SK-N-SH (cell line): Measurements from ENCODE around the gene TCF12. TPM values are rescaled to one million over a fixed set of nuclear protein-coding genes. Genes with fewer than 3 reads are reported as not detected.

Experiments used
- CTCF ChIA-PET: fragments of 300-600, 350-600 bp; formaldehyde crosslinking; extraction: SDS; loops from one replicate; lab custom pipeline; 2021; lab: Yijun Ruan, JAX
- POLR2A ChIA-PET: fragments of 350-600 bp; sonication (Branson Sonifier 250); formaldehyde crosslinking; extraction: SDS; loops from one replicate; lab custom pipeline; 2020; ENCODE audit warnings: antibody characterized with exemption, inconsistent platforms; lab: Yijun Ruan, JAX
- DNase-seq: peaks from one replicate; pipeline ENCODE4 v3.0.0; 2012
- H2AFZ ChIP-seq: fragments of 200-600 bp; sonication (generic); 2 replicates; pipeline ENCODE4 v1.8.1; 2016; ENCODE audit warnings: antibody characterized with exemption, mild to moderate bottlenecking, low read depth
- H3F3A ChIP-seq: fragments of 200-600 bp; sonication (generic); replicated peaks from 2 replicates; pipeline ENCODE3; 2016; ENCODE audit warnings: antibody characterized with exemption, mild to moderate bottlenecking; ENCODE audit not compliant: insufficient read depth
- H3K27ac ChIP-seq, 2 experiments: fragments of 200-500 bp in 1 of 2; fragments of 200-600 bp in 1 of 2; sonication (Bioruptor generic) in 1 of 2; sonication (generic), shearing (Covaris generic) in 1 of 2; 2 replicates each; pipeline versions ENCODE4 v1.5.1 to v1.6.1; 2014 to 2016; ENCODE audit warnings: low read depth in 2 of 2, inconsistent platforms in 1 of 2, low read length in 1 of 2, mild to moderate bottlenecking in 1 of 2, mixed read lengths in 1 of 2
- H3K27me3 ChIP-seq: fragments of 200-600 bp; sonication (generic), shearing (Covaris generic); 2 replicates; pipeline ENCODE4 v1.6.1; 2016; ENCODE audit warnings: mixed run types; ENCODE audit not compliant: insufficient read depth
- H3K36me3 ChIP-seq, 2 experiments: fragments of 200-500 bp in 1 of 2; fragments of 200-600 bp in 1 of 2; sonication (Bioruptor generic) in 1 of 2; sonication (generic) in 1 of 2; replicated peaks in 1 of 2; 2 replicates each; pipeline versions ENCODE3 to v1.5.1; 2014 to 2016; ENCODE audit warnings: low read length in 1 of 2, mild to moderate bottlenecking in 1 of 2; ENCODE audit not compliant: insufficient read depth in 2 of 2, control insufficient read depth in 1 of 2
- H3K4me1 ChIP-seq, 2 experiments: fragments of 200-500 bp in 1 of 2; fragments of 200-600 bp in 1 of 2; sonication (Bioruptor generic) in 1 of 2; sonication (generic), shearing (Covaris generic) in 1 of 2; 2 replicates each; pipeline versions ENCODE4 v1.5.1 to v1.6.1; 2014 to 2016; ENCODE audit warnings: low read depth in 1 of 2, low read length in 1 of 2, mixed run types in 1 of 2; ENCODE audit not compliant: insufficient read depth in 2 of 2, control insufficient read depth in 1 of 2
- H3K4me2 ChIP-seq: fragments of 200-600 bp; sonication (generic), shearing (Covaris generic); 2 replicates; pipeline ENCODE4 v1.6.1; 2017; ENCODE audit warnings: mixed run types
- H3K4me3 ChIP-seq, 2 experiments: fragments of 200-500 bp in 1 of 2; fragments of 200-600 bp in 1 of 2; sonication (Bioruptor generic) in 1 of 2; sonication (generic), shearing (Covaris generic) in 1 of 2; 2 replicates each; pipeline versions ENCODE4 v1.5.1 to v1.8.1; 2014 to 2016; ENCODE audit warnings: low read depth in 2 of 2, inconsistent platforms in 1 of 2, low read length in 1 of 2, mild to moderate bottlenecking in 1 of 2, mixed read lengths in 1 of 2, moderate library complexity in 1 of 2
- H3K79me2 ChIP-seq: fragments of 200-600 bp; sonication (generic); 2 replicates; pipeline ENCODE4 v1.8.1; 2017; ENCODE audit warnings: mild to moderate bottlenecking; ENCODE audit not compliant: insufficient read depth
- H3K9ac ChIP-seq: fragments of 200-600 bp; sonication (generic); 2 replicates; pipeline ENCODE4 v1.6.1; 2017; ENCODE audit warnings: mixed run types
- H3K9me2 ChIP-seq: fragments of 200-600 bp; sonication (generic); 2 replicates; pipeline ENCODE4 v1.6.1; 2017; ENCODE audit warnings: mixed run types
- H3K9me3 ChIP-seq: fragments of 200-600 bp; sonication (generic); 2 replicates; pipeline ENCODE4 v1.6.1; 2017; ENCODE audit warnings: mixed run types, mild to moderate bottlenecking, moderate library complexity
- H4K20me1 ChIP-seq: fragments of 200-600 bp; sonication (generic); 2 replicates; pipeline ENCODE4 v1.6.1; 2017; ENCODE audit warnings: mild to moderate bottlenecking, mixed run types; ENCODE audit not compliant: insufficient read depth
- CHD2 ChIP-seq: fragments of 150-350 bp; IDR thresholded peaks from 2 replicates; pipeline ENCODE4 v1.6.1; 2018; ENCODE audit warnings: low read length; ENCODE audit not compliant: partially characterized antibody
- ELF1 ChIP-seq: IDR thresholded peaks from 2 replicates; pipeline ENCODE4 v1.4.0; 2012
- EP300 ChIP-seq, 2 experiments: IDR thresholded peaks; 2 replicates each; pipeline versions ENCODE4 v1.4.0 to v1.6.1; 2012; ENCODE audit warnings: borderline replicate concordance in 1 of 2, low read depth in 1 of 2, low read length in 1 of 2
- FOSL2 ChIP-seq: IDR thresholded peaks from 2 replicates; pipeline ENCODE4 v1.4.0; 2012; ENCODE audit warnings: low read depth, mild to moderate bottlenecking, moderate library complexity, borderline replicate concordance
- FOXJ3 ChIP-seq: sonication (generic); formaldehyde crosslinking; IDR thresholded peaks from 2 replicates; pipeline ENCODE4 v1.5.1; 2020; ENCODE audit warnings: mild to moderate bottlenecking, missing genetic modification reagents
- GATA2 ChIP-seq: sonication (generic); formaldehyde crosslinking; IDR thresholded peaks from 2 replicates; pipeline ENCODE4 v1.5.0; 2020; ENCODE audit warnings: mild to moderate bottlenecking, missing genetic modification reagents
- IRF3 ChIP-seq: fragments of 150-350 bp; IDR thresholded peaks from 2 replicates; pipeline ENCODE4 v1.6.1; 2016; ENCODE audit warnings: mild to moderate bottlenecking, low read depth, low read length
- JUND ChIP-seq: IDR thresholded peaks from 2 replicates; pipeline ENCODE4 v1.4.0; 2012
- MAX ChIP-seq: IDR thresholded peaks from 2 replicates; pipeline ENCODE4 v1.4.0; 2012; ENCODE audit warnings: low read depth
- MXI1 ChIP-seq: IDR thresholded peaks from 2 replicates; pipeline ENCODE4 v1.6.1; 2012; ENCODE audit warnings: mild to moderate bottlenecking, low read depth, low read length, improper control_type of control experiment
- NRF1 ChIP-seq: IDR thresholded peaks from 2 replicates; pipeline ENCODE4 v1.6.1; 2012; ENCODE audit warnings: low read depth, mild to moderate bottlenecking, low read length
- POLR2AphosphoS5 ChIP-seq: IDR thresholded peaks from 2 replicates; pipeline ENCODE4 v1.6.1; 2012; ENCODE audit warnings: low read depth, low read length
- RAD21 ChIP-seq: IDR thresholded peaks from 2 replicates; pipeline ENCODE4 v1.6.1; 2012; ENCODE audit warnings: mild to moderate bottlenecking, low read length
- RCOR1 ChIP-seq: fragments of 150-350 bp; IDR thresholded peaks from 2 replicates; pipeline ENCODE4 v1.6.1; 2017; ENCODE audit warnings: antibody characterized with exemption, low read length
- RFX5 ChIP-seq: IDR thresholded peaks from 2 replicates; pipeline ENCODE4 v1.6.1; 2012; ENCODE audit warnings: mild to moderate bottlenecking, improper control_type of control experiment, low read length
- SIN3A ChIP-seq: IDR thresholded peaks from 2 replicates; pipeline ENCODE4 v1.6.1; 2012; ENCODE audit warnings: low read depth, mild to moderate bottlenecking, low read length, moderate library complexity, borderline replicate concordance
- TCF12 ChIP-seq: IDR thresholded peaks from 2 replicates; pipeline ENCODE4 v1.4.0; 2012
- TEAD4 ChIP-seq: IDR thresholded peaks from 2 replicates; pipeline ENCODE4 v1.4.0; 2012; ENCODE audit warnings: mild to moderate bottlenecking, borderline replicate concordance; ENCODE audit not compliant: insufficient read depth
- YY1 ChIP-seq: IDR thresholded peaks from 2 replicates; pipeline ENCODE4 v1.4.0; 2012; ENCODE audit warnings: low read depth, mild to moderate bottlenecking
- ZBTB33 ChIP-seq: IDR thresholded peaks from 2 replicates; pipeline ENCODE4 v1.4.0; 2012; ENCODE audit warnings: low read depth, borderline replicate concordance
- WGBS: methylation state at CpG from one replicate; pipeline ENCODE4 v1.1.6; 2017; ENCODE audit warnings: low lambda C conversion rate; 5-methylcytosine and 5-hydroxymethylcytosine counted together
- polyA plus RNA-seq, 3 experiments: library from polyadenylated mRNA; depleted of rRNA; stranded (reverse); fragments of >200 nt; gene quantifications; 2 replicates each; pipeline ENCODE4 v1.2.3, GENCODE V29; 2012

The TCF12 gene
- polyA plus RNA-seq, 1 of the 3 experiments (the other 2 are of a cell fraction), result 49.6 TPM

- no peak for TF ChIP-seq IRF3
Measured at GRCh38 chr15:57245130-57245529, 326.7 kb downstream of the TCF12 start (continued).

- Histone ChIP-seq H3K4me1 (peaks cover 5 to 14% of the 10 kb centered on the region in 2 experiments; a peak in 3 of 4 replicates), H3K9me3 (no peaks in the 10 kb centered on the region), H3K27ac (no peak overlapping the region), H3K36me3 (peaks cover 41 to 64% of the 10 kb centered on the region in 2 experiments), H3K79me2 (0 out of 2 replicates have a peak, but pooled peaks cover 13% of the 10 kb centered on the region), H3K4me3 (no peak overlapping the region), H4K20me1 (no peaks in the 10 kb centered on the region), H3K4me2 (no peak overlapping the region), H3K27me3 (no peaks in the 10 kb centered on the region), H3K9me2 (no peaks in the 10 kb centered on the region), H3K9ac (no peak overlapping the region), H2AFZ (no peak overlapping the region), H3F3A (peaks cover 13% of the 10 kb centered on the region)
- CTCF ChIA-PET, result interaction anchor here (1.0 to 2.2 kb wide), 4 partner anchors 10 to 60 kb away, joined by 3 to 7 read pairs (median 3); no protein-coding TSS in a partner anchor
- DNase-seq, result no peak
- TF ChIP-seq MAX (no peak), SIN3A (no peak), RFX5 (no peak), FOSL2 (no peak), RCOR1 (no peak), MXI1 (no peak), ELF1 (no peak), NRF1 (no peak), FOXJ3 (CRISPR knock-in tag) (no peak), ZBTB33 (no peak), TEAD4 (no peak)
- POLR2A ChIA-PET, result interaction anchor here (0.6 kb wide), 1 partner anchor 28 kb away, joined by 4 read pairs; no protein-coding TSS in a partner anchor
- 97% methylated on average over 1 of the region's 1 CpG for WGBS
Measured at GRCh38 chr15:57245714-57246113, 327.3 kb downstream of the TCF12 start.

GRCh38 chr15:57248074-57248473 lies 329.6 kb downstream of the TCF12 start:
- Histone ChIP-seq H3K9me2 (no peaks in the 10 kb centered on the region), H3K4me3 (no peak overlapping the region), H3K4me2 (no peak overlapping the region), H3K79me2 (peaks cover 5% of the 10 kb centered on the region; the same call in 1 of the 2 replicates), H3K27me3 (no peaks in the 10 kb centered on the region), H4K20me1 (no peaks in the 10 kb centered on the region), H2AFZ (no peak overlapping the region), H3K4me1 (peaks cover 11 to 14% of the 10 kb centered on the region in 2 experiments; a peak in 3 of 4 replicates), H3K9me3 (no peaks in the 10 kb centered on the region), H3K9ac (no peak overlapping the region), H3K27ac (peak overlapping the region in 1 of 2 experiments; percentile 85; a peak in 2 of 4 replicates), H3K36me3 (peaks cover 49 to 70% of the 10 kb centered on the region in 2 experiments), H3F3A (peaks cover 17% of the 10 kb centered on the region)
- ChIA-PET POLR2A (no interaction called here), CTCF (interaction anchor here (0.9 to 1.8 kb wide), 7 partner anchors 10 to 101 kb away, joined by 3 to 6 read pairs (median 4); no protein-coding TSS in a partner anchor)
- TF ChIP-seq FOSL2 (no peak), FOXJ3 (CRISPR knock-in tag) (peak; percentile 60), RAD21 (peak; percentile 21; the same call in 1 of the 2 replicates), TCF12 (0 out of 2 replicates have a peak, but pooled peaks have one; percentile 7), MAX (no peak), POLR2AphosphoS5 (no peak), JUND (no peak), CHD2 (peak; percentile 60), GATA2 (CRISPR knock-in tag) (peak; percentile 91), EP300 (IDR thresholded peaks at IDR 0.05; ENCODE audit: borderline replicate concordance in 1 of 2, low read depth in 1 of 2, low read length in 1 of 2) (peak in 1 of 2 experiments; percentile 86; a peak in 1 of 4 replicates), YY1 (no peak)
- WGBS, result 86% methylated on average over 1 of the region's 1 CpG
- DNase-seq, result peak; percentile 67
